ENCODE measurements around the gene SERBP1. TPM values are rescaled to one million over a fixed set of nuclear protein-coding genes. Genes with fewer than 3 reads are reported as not detected.

Gene SERBP1
- total RNA-seq: 135 TPM
- long read RNA-seq, full-length matches to known transcripts: 247 of 277 reads
- long read RNA-seq, partial matches to known transcripts: 19 of 277 reads
- long read RNA-seq, other reads (novel, unspliced or antisense): 11 of 277 reads

- Histone ChIP-seq H3K4me3 (peak within 1 kb of the TSS; percentile 84), H3K9me3 (no peaks in the 10 kb centered on the region), H3K36me3 (peaks cover 6% of the 10 kb centered on the region), H3K27me3 (ENCODE audit: low read depth) (no peaks in the 10 kb centered on the region), H3K4me1 (peaks cover 30% of the 10 kb centered on the region), H3K27ac (peak within 1 kb of the TSS; percentile 88)
- intact Hi-C loops (cut with DNase I): no loop called here
- ATAC-seq (peak; percentile 98 to 99), DNase-seq (peak; percentile 97)
- TF ChIP-seq CTCF (IDR thresholded peaks at IDR 0.05): no peak
These were observed at the start of gene SERBP1 for GRCh38 chr1:67430358-67431155. Gene SERBP1 (minus strand): TSS chr1:67430402. CDS start chr1:67430300, 102 bp downstream.

- TF ChIP-seq CTCF (IDR thresholded peaks at IDR 0.05): no peak
- Histone ChIP-seq H3K4me1 (no peaks in the 10 kb centered on the region), H3K9me3 (no peaks in the 10 kb centered on the region), H3K27me3 (ENCODE audit: low read depth) (no peaks in the 10 kb centered on the region), H3K4me3 (no peak overlapping the region), H3K36me3 (no peaks in the 10 kb centered on the region), H3K27ac (no peak overlapping the region)
- DNase-seq: no peak
- intact Hi-C loops (cut with DNase I): no loop called here
- peak; percentile 60 to 83 for ATAC-seq
These were observed 49.1 kb upstream of the SERBP1 start for GRCh38 chr1:67479146-67479891.

- Histone ChIP-seq H3K4me3 (no peak overlapping the region), H3K36me3 (no peaks in the 10 kb centered on the region), H3K27ac (no peak overlapping the region), H3K9me3 (no peaks in the 10 kb centered on the region), H3K27me3 (ENCODE audit: low read depth) (no peaks in the 10 kb centered on the region), H3K4me1 (no peaks in the 10 kb centered on the region)
- no peak for ATAC-seq
- intact Hi-C loops (cut with DNase I): no loop called here
- no peak for DNase-seq
- no peak for TF ChIP-seq CTCF (IDR thresholded peaks at IDR 0.05)
These were observed 46.7 kb upstream of the SERBP1 start for GRCh38 chr1:67476906-67477305.

GRCh38 chr1:67476006-67476482 is 45.8 kb upstream of the SERBP1 start:
- intact Hi-C loops (cut with DNase I): no loop called here
- no peaks in the 10 kb centered on the region for H3K9me3 ChIP-seq
- H3K4me1 ChIP-seq: no peaks in the 10 kb centered on the region
- DNase-seq (no peak), ATAC-seq (no peak)
- H3K36me3 ChIP-seq: no peaks in the 10 kb centered on the region
- H3K27me3 ChIP-seq (ENCODE audit: low read depth): no peaks in the 10 kb centered on the region
- no peak overlapping the region for H3K4me3 ChIP-seq
- TF ChIP-seq CTCF (IDR thresholded peaks at IDR 0.05): no peak
- no peak overlapping the region for H3K27ac ChIP-seq

GRCh38 chr1:67472056-67472455 is 41.9 kb upstream of the SERBP1 start:
- Histone ChIP-seq H3K36me3 (no peaks in the 10 kb centered on the region), H3K27me3 (ENCODE audit: low read depth) (no peaks in the 10 kb centered on the region), H3K9me3 (no peaks in the 10 kb centered on the region), H3K4me3 (no peak overlapping the region), H3K27ac (no peak overlapping the region), H3K4me1 (no peaks in the 10 kb centered on the region)
- TF ChIP-seq CTCF (IDR thresholded peaks at IDR 0.05): no peak
- no peak for DNase-seq
- intact Hi-C loops (cut with DNase I): no loop called here
- ATAC-seq: no peak

All from lower lobe of right lung (tissue), 2 donors.